Measurements from ENCODE around the gene CNTNAP2.

- no peak for TF ChIP-seq POLR2AphosphoS5 (IDR thresholded peaks at IDR 0.05)
- TF ChIP-seq CTCF (IDR thresholded peaks at IDR 0.05), result no peak
These were observed 1450.4 kb downstream of the CNTNAP2 start for GRCh38 chr7:147567043-147567442.
